ENCODE data around the gene RABEP1.

RABEP1 gene

GRCh38 chr17:5362162-5362811 is 80.2 kb downstream of the RABEP1 start:
- no peak for DNase-seq

GRCh38 chr17:5364156-5364555 is 82.1 kb downstream of the RABEP1 start:
- DNase-seq, result no peak

- no peak for DNase-seq
Observed at GRCh38 chr17:5364696-5365095, 82.6 kb downstream of the RABEP1 start.

GRCh38 chr17:5365831-5366230 is 83.7 kb downstream of the RABEP1 start:
- DNase-seq, result no peak

- no peak for DNase-seq
Observed at GRCh38 chr17:5370411-5370810, 88.3 kb downstream of the RABEP1 start.

GRCh38 chr17:5373112-5373511 is 91.0 kb downstream of the RABEP1 start:
- no peak for DNase-seq

GRCh38 chr17:5378566-5379207 is 96.6 kb downstream of the RABEP1 start:
- DNase-seq, result no peak

- no peak for DNase-seq
Observed at GRCh38 chr17:5379351-5380107, 97.4 kb downstream of the RABEP1 start.

- no peak for DNase-seq
Observed at GRCh38 chr17:5380491-5381135, 98.5 kb downstream of the RABEP1 start.

GRCh38 chr17:5381542-5381941 is 99.5 kb downstream of the RABEP1 start:
- DNase-seq, result no peak

GRCh38 chr17:5391678-5392077 is 109.6 kb downstream of the RABEP1 start:
- no peak for DNase-seq

GRCh38 chr17:5396612-5397011 is 114.5 kb downstream of the RABEP1 start:
- no peak for DNase-seq

- no peak for DNase-seq
Observed at GRCh38 chr17:5399767-5400166, 117.7 kb downstream of the RABEP1 start.

- no peak for DNase-seq
Observed at GRCh38 chr17:5405400-5405799, 123.3 kb downstream of the RABEP1 start.

- DNase-seq, result no peak
Observed at GRCh38 chr17:5408186-5408585, 126.1 kb downstream of the RABEP1 start.

- no peak for DNase-seq
Observed at GRCh38 chr17:5410594-5411272, 128.6 kb downstream of the RABEP1 start.

GRCh38 chr17:5413682-5414081 is 131.6 kb downstream of the RABEP1 start:
- no peak for DNase-seq

GRCh38 chr17:5416901-5417300 is 134.8 kb downstream of the RABEP1 start:
- peak; percentile 63 for DNase-seq

GRCh38 chr17:5418858-5419355 is 136.8 kb downstream of the RABEP1 start:
- peak; percentile 58 for DNase-seq

GRCh38 chr17:5419356-5419958 is 137.4 kb downstream of the RABEP1 start, which contains the start of gene NUP88:
Gene NUP88, minus strand, starts transcription at chr17:5419662. Its CDS starts 12 bp downstream, at chr17:5419650.
- DNase-seq, result peak; percentile 97

- DNase-seq, result peak; percentile 91
Observed at GRCh38 chr17:5419959-5420653, 138.0 kb downstream of the RABEP1 start, which contains the start of gene RPAIN. Gene RPAIN, plus strand, starts transcription at chr17:5420182. Its CDS starts 29 bp downstream, at chr17:5420211.

Measured in NCI-H69 (cell line).